HepG2 (cell line): ENCODE data around the gene CDR2L. TPM values are rescaled to one million over a fixed set of nuclear protein-coding genes. Genes with fewer than 3 reads are reported as not detected.

Source experiments
- EED ChIP-seq: sonication (generic); formaldehyde crosslinking; IDR thresholded peaks from 2 replicates; pipeline ENCODE4 v1.5.0; 2020; ENCODE audit warnings: mild to moderate bottlenecking, missing genetic modification reagents
- ELF1 ChIP-seq: sonication (generic); formaldehyde crosslinking; IDR thresholded peaks from 2 replicates; pipeline ENCODE4 v1.4.0; 2020; ENCODE audit warnings: missing genetic modification reagents
- IRF9 ChIP-seq: sonication (generic); formaldehyde crosslinking; IDR thresholded peaks from 2 replicates; pipeline ENCODE4 v1.8.0; 2022; ENCODE audit warnings: missing genetic modification reagents, mild to moderate bottlenecking, borderline replicate concordance
- MBD4 ChIP-seq: IDR thresholded peaks from 2 replicates; pipeline ENCODE4 v1.6.1; 2012; ENCODE audit warnings: low read length, inconsistent platforms, borderline replicate concordance
- NFKB2 ChIP-seq: sonication (generic); formaldehyde crosslinking; IDR thresholded peaks from 2 replicates; pipeline ENCODE4 v1.4.0; 2020; ENCODE audit warnings: missing genetic modification reagents, borderline replicate concordance
- RBM22 ChIP-seq: fragments of 200-400 bp; formaldehyde crosslinking; optimal IDR thresholded peaks from 2 replicates; pipeline ENCODE3; 2017; ENCODE audit warnings: mild to moderate bottlenecking, low read length, moderate library complexity
- TOE1 ChIP-seq: sonication (generic); formaldehyde crosslinking; IDR thresholded peaks from 2 replicates; pipeline ENCODE4 v1.4.0; 2020; ENCODE audit warnings: mild to moderate bottlenecking, missing genetic modification reagents
- TOPORS ChIP-seq: sonication (generic); formaldehyde crosslinking; IDR thresholded peaks from 2 replicates; pipeline ENCODE4 v1.8.0; 2023; ENCODE audit warnings: mild to moderate bottlenecking, missing genetic modification reagents
- ZNF260 ChIP-seq: sonication (generic); formaldehyde crosslinking; IDR thresholded peaks from 2 replicates; pipeline ENCODE4 v1.4.0; 2020; ENCODE audit warnings: missing genetic modification reagents, low read depth, mild to moderate bottlenecking, borderline replicate concordance
- ZNF318 ChIP-seq: sonication (generic); formaldehyde crosslinking; IDR thresholded peaks from 2 replicates; pipeline ENCODE4 v1.4.0; 2020; ENCODE audit warnings: mild to moderate bottlenecking, missing genetic modification reagents
- ZNF430 ChIP-seq: sonication (generic); formaldehyde crosslinking; IDR thresholded peaks from 2 replicates; pipeline ENCODE4 v1.9.0; 2021; ENCODE audit warnings: mild to moderate bottlenecking, missing genetic modification reagents
- ZNF446 ChIP-seq: sonication (generic); formaldehyde crosslinking; IDR thresholded peaks from 2 replicates; pipeline ENCODE4 v1.5.0; 2020; ENCODE audit warnings: mild to moderate bottlenecking, missing genetic modification reagents
- ZNF549 ChIP-seq: sonication (generic); formaldehyde crosslinking; IDR thresholded peaks from 2 replicates; pipeline ENCODE4 v1.5.0; 2020; ENCODE audit warnings: missing genetic modification reagents
- ZNF788 ChIP-seq: sonication (generic); formaldehyde crosslinking; IDR thresholded peaks from 2 replicates; pipeline ENCODE4 v1.5.0; 2020; ENCODE audit warnings: mild to moderate bottlenecking, missing genetic modification reagents, borderline replicate concordance
- ZNF816 ChIP-seq: sonication (generic); formaldehyde crosslinking; IDR thresholded peaks from 2 replicates; pipeline ENCODE4 v1.8.0; 2022; ENCODE audit warnings: missing genetic modification reagents, mild to moderate bottlenecking, borderline replicate concordance
- ZSCAN20 ChIP-seq: sonication (generic); formaldehyde crosslinking; IDR thresholded peaks from 2 replicates; pipeline ENCODE4 v1.4.0; 2020; ENCODE audit warnings: missing genetic modification reagents, mild to moderate bottlenecking, borderline replicate concordance
- polyA plus RNA-seq, 8 experiments: library from polyadenylated mRNA; depleted of rRNA in 3 of 8; stranded (reverse) in 7 of 8; unstranded in 1 of 8; fragments of >200 nt; fragmentation: Illumina TruSeq in 4 of 8; extraction: Trizol in 4 of 8; gene quantifications; 2 replicates each; pipeline versions ENCODE4 v1.2.1 to v1.2.3, GENCODE V29; 2011 to 2016; ENCODE audit warnings: low read depth in 4 of 8, missing spikeins in 1 of 8, mixed read lengths in 1 of 8; ENCODE audit not compliant: insufficient read depth in 1 of 8
- total RNA-seq, 5 experiments: library from RNA; depleted of rRNA; stranded (reverse); fragments of >200 nt; fragmentation: Illumina TruSeq; extraction: Trizol; gene quantifications; 2 replicates each; pipeline ENCODE4 v1.2.3, GENCODE V29; 2016; ENCODE audit warnings: low read depth in 1 of 5
- TF ChIP-seq, protein P1 (sequence below): sonication (generic); formaldehyde crosslinking; IDR thresholded peaks from 2 replicates; pipeline ENCODE4 v1.5.0; 2020; ENCODE audit warnings: mild to moderate bottlenecking, missing genetic modification reagents

CDR2L gene
- total and polyA plus RNA-seq, 2 of the 13 experiments (the other 11 are each of a cell fraction or from before 2014, with no cell fraction given): 1.9 to 2.1 TPM

- TF ChIP-seq ZNF446 (CRISPR knock-in tag) (peak; percentile 65; the same call in 1 of the 2 replicates), RBM22 (no peak), IRF9 (CRISPR knock-in tag) (peak; percentile 91), ZNF549 (CRISPR knock-in tag) (no peak), EED (CRISPR knock-in tag) (peak; percentile 98), TOPORS (peak; percentile 82), MBD4 (no peak), ZNF318 (CRISPR knock-in tag) (peak; percentile 83; the same call in 1 of the 2 replicates), ZSCAN20 (CRISPR knock-in tag) (no peak), ZNF430 (CRISPR knock-in tag) (peak; percentile 74), ZNF788 (CRISPR knock-in tag) (peak; percentile 93; the same call in 1 of the 2 replicates), NFKB2 (peak; percentile 94; the same call in 1 of the 2 replicates), TOE1 (CRISPR knock-in tag) (no peak; the same call in 1 of the 2 replicates), ZNF816 (CRISPR knock-in tag) (peak; percentile 87; the same call in 1 of the 2 replicates), ZNF260 (CRISPR knock-in tag) (peak; percentile 77; the same call in 1 of the 2 replicates), ELF1 (peak; percentile 47; the same call in 1 of the 2 replicates)
- TF ChIP-seq, protein P1, sequence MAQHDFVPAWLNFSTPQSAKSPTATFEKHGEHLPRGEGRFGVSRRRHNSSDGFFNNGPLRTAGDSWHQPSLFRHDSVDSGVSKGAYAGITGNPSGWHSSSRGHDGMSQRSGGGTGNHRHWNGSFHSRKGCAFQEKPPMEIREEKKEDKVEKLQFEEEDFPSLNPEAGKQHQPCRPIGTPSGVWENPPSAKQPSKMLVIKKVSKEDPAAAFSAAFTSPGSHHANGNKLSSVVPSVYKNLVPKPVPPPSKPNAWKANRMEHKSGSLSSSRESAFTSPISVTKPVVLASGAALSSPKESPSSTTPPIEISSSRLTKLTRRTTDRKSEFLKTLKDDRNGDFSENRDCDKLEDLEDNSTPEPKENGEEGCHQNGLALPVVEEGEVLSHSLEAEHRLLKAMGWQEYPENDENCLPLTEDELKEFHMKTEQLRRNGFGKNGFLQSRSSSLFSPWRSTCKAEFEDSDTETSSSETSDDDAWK (CRISPR knock-in tag): no peak
Observed at GRCh38 chr17:74981979-74982662, 5.3 kb upstream of the CDR2L start (continued).
